Heart left ventricle (tissue), 13 donors: ENCODE data around the gene NDOR1.

Source experiments
- CTCF ChIP-seq, 12 donors: fragments of 200-600 bp; sonication (generic) in 4 of 12; IDR thresholded peaks; one replicate each; pipeline versions ENCODE4 v1.5.0 to v1.8.0; 2018 to 2022; ENCODE audit warnings: antibody characterized with exemption in 12 of 12, mild to moderate bottlenecking in 5 of 12
- POLR2A ChIP-seq, 2 donors: fragments of 450-650 bp; IDR thresholded peaks; one replicate each; pipeline ENCODE4 v1.6.1; 2017; ENCODE audit warnings: antibody characterized with exemption in 2 of 2, mild to moderate bottlenecking in 2 of 2, moderate library complexity in 2 of 2
- donor health status: ischemic (EF 13 %, LVEDD 7.1; RV severe dilation, severe dysfunction).
- donor health status: DM: no; HTN: yes; CAD: no.
- donor health status: DM: no; HTN: no; CAD: no.
- donor health status: ischemic (EF 25% LVEDD 6.9; RV normal size, moderate dysfunction).
- donor health status: ischemic (EF 25% LVEDD 5.7; RV mildly dilated, moderate dysfunction).
- donor health status: ischemic (EF 35%, LVEDD 5.7; RV mildly dilated, moderate dysfunction).
- donor health status: nonischemic (EF 11% LVEDD 7.7; RV severe dilation, severe dysfunction).
- donor health status: DM: yes; HTN: yes; CAD: no.
- donor health status: PGD.
- donor health status: ischemic (EF 29% LVEDD 5.4; RV normal size, mild dysfunction).
- donor health status: nonischemic (EF 23%, LVEDD 6.1; RV moderate dilation, normal function).

GRCh38 chr9:137156567-137157375 is 48.7 kb upstream of the NDOR1 start:
- TF ChIP-seq CTCF (IDR thresholded peaks at IDR 0.05) (no peak), POLR2A (IDR thresholded peaks at IDR 0.05) (no peak)
